Measurements from ENCODE around the gene PSKH1.

GRCh38 chr16:67977005-67977404, 84.0 kb downstream of the PSKH1 start:
- TF ChIP-seq GABPA (tag; conservative IDR thresholded peaks at IDR 0.05; ENCODE audit: low read depth) = no peak
- TF ChIP-seq ZNF253 (CRISPR knock-in tag; conservative IDR thresholded peaks at IDR 0.05) = no peak
- TF ChIP-seq RHOXF2B (CRISPR knock-in tag; conservative IDR thresholded peaks at IDR 0.05) = no peak
- no peak for TF ChIP-seq CREM (IDR thresholded peaks at IDR 0.05; ENCODE audit: low read depth)
- no peak for TF ChIP-seq BRD4 (IDR thresholded peaks at IDR 0.05)
- no peak for TF ChIP-seq IRF1 (CRISPR knock-in tag; IDR thresholded peaks at IDR 0.05; ENCODE audit: borderline replicate concordance)
- TF ChIP-seq POLR2A (conservative IDR thresholded peaks at IDR 0.05) = no peak
